GM18498 (cell line): ENCODE measurements around the gene C2orf92.

Experiments
- ATAC-seq: cut with Tn5 transposase; IDR thresholded peaks from one replicate; pipeline ENCODE4 v1.9.1; 2021; ENCODE audit warnings: mild to moderate bottlenecking, moderate library complexity; ENCODE audit not compliant: unreplicated experiment

The C2orf92 gene

DNA sequence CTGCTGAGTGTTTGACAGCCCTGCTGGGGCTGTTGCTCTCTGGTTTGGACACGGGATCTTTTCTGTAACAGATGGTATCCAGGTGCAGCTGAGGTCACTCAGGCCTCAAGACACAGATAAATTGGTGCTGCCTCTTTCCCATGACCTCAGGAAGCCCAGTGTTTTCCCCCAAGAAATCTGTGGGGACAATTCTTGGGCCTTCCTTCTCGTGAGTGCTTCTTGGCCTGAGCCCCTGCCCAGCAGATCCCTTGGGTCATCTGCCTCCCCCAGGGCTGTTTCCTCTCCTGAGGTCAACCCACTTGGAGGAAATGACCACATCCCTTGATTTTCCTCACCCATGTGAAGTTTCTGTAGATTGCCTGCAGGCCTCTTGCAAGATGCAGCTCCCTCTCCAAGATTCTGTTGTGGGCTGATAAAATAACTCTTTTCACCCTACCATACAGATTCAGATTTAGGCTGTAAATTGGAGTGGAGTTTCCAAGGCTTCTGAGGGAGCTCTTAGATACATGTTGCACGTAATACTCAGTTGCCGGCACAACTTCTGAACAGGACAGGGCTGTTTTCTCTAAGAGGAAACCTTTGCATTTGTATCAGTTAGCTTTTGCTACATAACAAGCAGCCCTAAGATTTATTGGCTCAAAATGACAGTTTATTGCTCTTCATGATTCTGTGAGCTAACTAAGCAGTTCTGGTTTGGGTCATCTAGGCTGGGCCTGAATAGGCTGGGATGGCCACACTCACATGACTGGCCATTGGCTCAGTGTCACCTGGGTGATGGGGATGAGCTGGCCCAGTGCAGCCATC is 57.0 kb downstream of the C2orf92 start:
- no peak for ATAC-seq

- ATAC-seq, result no peak
These were observed 57.8 kb downstream of the C2orf92 start for GRCh38 chr2:97727296-97727695.

DNA sequence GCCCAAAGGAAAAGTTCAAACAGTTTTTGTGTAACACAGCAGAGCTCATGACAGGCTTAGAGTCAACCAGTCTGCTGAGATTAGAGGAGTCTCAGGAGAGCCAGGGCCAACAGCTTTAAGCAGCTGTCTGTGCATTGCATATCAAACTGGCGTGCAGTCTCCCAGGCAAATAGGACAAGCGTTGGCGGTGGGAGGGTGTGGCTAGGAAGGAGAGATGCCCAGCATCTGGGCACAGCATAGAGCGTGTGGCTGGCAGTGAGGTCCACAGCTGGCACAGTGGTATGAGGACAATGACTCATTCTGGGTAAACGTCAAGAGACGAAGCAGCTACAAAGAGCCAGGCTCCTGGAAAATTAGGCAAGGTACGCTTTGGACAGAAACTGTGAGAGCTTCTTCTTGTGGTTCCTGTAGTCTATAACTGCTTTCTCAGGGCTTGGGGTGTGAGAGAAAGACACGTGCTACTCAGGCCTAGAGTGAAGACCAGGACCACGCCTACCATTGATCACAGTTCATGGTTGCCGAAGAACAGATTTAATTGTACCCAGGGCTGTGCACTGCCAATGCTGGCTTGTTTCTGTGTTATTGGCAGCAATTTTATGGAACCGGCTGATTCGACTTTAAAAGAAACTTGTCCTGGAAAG is 58.7 kb downstream of the C2orf92 start:
- no peak for ATAC-seq

GRCh38 chr2:97730245-97730644 is 60.7 kb downstream of the C2orf92 start:
- ATAC-seq, result no peak

DNA sequence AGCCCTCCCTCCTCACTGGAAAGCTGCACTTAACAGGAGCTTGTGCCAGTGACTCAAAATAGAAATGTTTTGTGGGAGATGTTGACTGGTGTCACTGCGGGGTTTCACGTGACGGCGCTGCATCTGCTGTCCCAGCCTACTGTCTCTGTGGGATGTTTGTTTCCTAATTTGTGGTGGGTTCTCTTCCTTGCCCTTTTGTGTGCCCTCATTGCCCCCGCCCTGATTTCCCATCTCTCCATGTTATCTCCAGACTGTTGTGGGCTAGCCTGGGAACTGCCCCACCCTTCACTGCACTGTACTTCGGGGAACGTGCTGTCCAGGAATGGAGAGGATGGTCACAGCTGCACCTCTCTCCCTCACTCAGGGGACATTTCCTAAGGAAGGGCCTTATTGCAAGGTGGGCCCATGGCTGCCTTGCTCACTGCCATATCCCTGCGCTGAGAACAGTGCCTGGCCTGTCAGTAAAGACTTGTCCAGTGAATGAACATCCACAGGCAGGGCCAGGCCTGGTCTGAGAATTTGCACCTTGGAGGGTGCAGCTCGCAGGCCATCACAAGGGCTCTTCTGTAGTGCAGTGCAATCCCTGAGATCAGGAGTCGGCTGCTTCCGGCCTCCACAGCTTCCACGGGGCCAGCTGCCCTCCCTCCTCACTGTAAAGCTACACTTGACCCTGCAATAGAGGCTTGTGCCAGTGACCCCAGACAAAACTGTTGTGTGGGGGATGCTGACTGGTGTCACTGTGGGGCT is 61.9 kb downstream of the C2orf92 start:
- no peak for ATAC-seq

DNA sequence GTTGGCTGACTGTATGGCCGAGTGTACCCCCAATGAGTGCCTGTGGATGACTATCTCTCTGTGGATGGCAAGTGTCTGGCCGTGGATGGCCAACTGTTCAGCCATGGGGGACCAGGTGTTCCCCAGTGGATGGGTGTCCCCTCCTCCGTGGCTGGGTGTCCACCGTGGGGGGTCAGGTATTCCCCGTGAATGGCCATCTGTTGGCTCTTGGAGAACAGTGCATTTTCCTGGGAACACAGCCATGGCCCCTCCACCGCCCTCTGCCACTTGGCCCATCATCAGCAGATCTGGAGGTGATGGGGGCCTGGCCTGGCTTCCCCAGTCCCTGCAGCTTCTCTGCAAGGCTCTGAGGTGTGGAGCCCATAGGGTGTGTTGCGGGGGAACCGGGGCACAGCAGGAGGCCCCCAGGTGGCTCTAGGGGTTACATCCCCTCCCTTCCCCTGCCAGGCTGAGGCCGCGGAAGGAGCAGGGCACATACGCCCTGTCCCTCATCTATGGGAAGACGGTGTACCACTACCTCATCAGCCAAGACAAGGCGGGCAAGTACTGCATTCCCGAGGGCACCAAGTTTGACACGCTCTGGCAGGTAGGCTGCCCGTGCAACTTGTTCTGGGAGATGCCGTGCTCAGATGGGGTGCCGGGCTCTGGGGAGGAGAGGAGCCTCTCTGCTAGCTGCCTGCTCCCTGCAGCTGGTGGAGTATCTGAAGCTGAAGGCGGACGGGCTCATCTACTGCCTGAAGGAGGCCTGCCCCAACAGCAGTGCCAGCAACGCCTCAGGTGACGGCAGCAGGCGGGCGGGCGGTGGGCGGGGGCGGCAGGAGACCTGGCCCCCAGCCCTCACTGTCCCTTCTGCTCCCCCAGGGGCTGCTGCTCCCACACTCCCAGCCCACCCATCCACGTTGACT is 63.2 kb downstream of the C2orf92 start:
- no peak for ATAC-seq

- no peak for ATAC-seq
These were observed 64.0 kb downstream of the C2orf92 start for GRCh38 chr2:97733341-97734035.

- ATAC-seq, result no peak
These were observed 64.8 kb downstream of the C2orf92 start for GRCh38 chr2:97734061-97735051.

- no peak for ATAC-seq
These were observed 65.6 kb downstream of the C2orf92 start for GRCh38 chr2:97735161-97735561.

GRCh38 chr2:97736185-97736584 is 66.7 kb downstream of the C2orf92 start:
- no peak for ATAC-seq

- no peak for ATAC-seq
These were observed 67.3 kb downstream of the C2orf92 start for GRCh38 chr2:97736608-97737330.

GRCh38 chr2:97737421-97738178 is 68.1 kb downstream of the C2orf92 start:
- ATAC-seq, result no peak

- no peak for ATAC-seq
These were observed 68.9 kb downstream of the C2orf92 start for GRCh38 chr2:97738179-97739019.

GRCh38 chr2:97739020-97739892 is 69.7 kb downstream of the C2orf92 start:
- ATAC-seq, result no peak

DNA sequence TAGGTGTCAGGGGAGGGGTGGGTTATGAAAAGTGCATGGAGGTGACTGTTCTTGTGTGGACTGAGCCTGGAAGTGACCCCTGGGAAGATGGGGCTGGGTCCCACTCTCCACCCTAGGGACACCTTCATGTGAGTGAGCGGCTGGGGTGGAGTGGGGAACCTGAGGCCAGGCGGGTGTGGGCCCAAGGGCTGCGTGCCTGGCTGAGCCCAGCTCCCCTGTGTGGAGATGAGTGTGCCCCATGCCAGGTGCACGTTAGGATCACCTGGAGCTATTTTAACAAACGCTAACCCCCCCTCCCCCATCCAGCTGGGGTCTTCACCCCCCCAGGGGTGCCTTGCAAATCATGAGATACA is 70.4 kb downstream of the C2orf92 start:
- no peak for ATAC-seq
